SH-SY5Y (cell line): Measurements from ENCODE around the gene KRTAP4-8.

Source experiments
- GATA2 ChIP-seq: IDR thresholded peaks from 2 replicates; pipeline ENCODE4 v1.6.1; 2011; ENCODE audit warnings: mild to moderate bottlenecking, low read depth, low read length
- GATA3 ChIP-seq: IDR thresholded peaks from 2 replicates; pipeline ENCODE4 v1.6.1; 2011; ENCODE audit warnings: low read depth, mild to moderate bottlenecking, low read length, moderate library complexity

GRCh38 chr17:41096055-41096454 lies 1.9 kb downstream of the KRTAP4-8 start:
- TF ChIP-seq GATA3 (no peak), GATA2 (no peak)
